A549 treated with Hydrocortisone at 1 μM for 4 hours (cell line): ENCODE results near the gene NPTN. TPM values are rescaled to one million over a fixed set of nuclear protein-coding genes. Genes with fewer than 3 reads are reported as not detected.

Experiments used
- total RNA-seq: library from RNA; stranded (reverse); fragments of 200-300 nt; extraction: Qiagen RNA extraction; gene quantifications from 5 replicates; pipeline ENCODE4 v1.2.3, GENCODE V29; 2022

NPTN gene
- total RNA-seq, result 184 to 210 TPM (median 208 TPM) in 5 replicates

GRCh38 chr15:73633111-73633990 lies at the start of gene NPTN:
NPTN (minus strand) TSS chr15:73633389; CDS start chr15:73633215, 174 bp downstream.

Other genes with a start within 250 kb of the NPTN start
- gene REC114, start 190.2 kb downstream of the NPTN start, total RNA-seq, result not detected in 5 replicates
- gene CD276, start 51.0 kb upstream of the NPTN start, total RNA-seq, result 71.4 to 78.1 TPM (median 76.1 TPM) in 5 replicates
- gene INSYN1, start 120.0 kb upstream of the NPTN start, total RNA-seq, result 1.9 to 3.0 TPM (median 2.3 TPM) in 5 replicates
- not detected in 5 replicates for gene TBC1D21, start 240.2 kb upstream of the NPTN start, total RNA-seq